SK-N-SH (cell line): Measurements from ENCODE around the gene CCNT1. TPM values are rescaled to one million over a fixed set of nuclear protein-coding genes. Genes with fewer than 3 reads are reported as not detected.
"Not testable (repeated sequence)": the region's sequence is repeated elsewhere in the genome, so short reads cannot be mapped to it uniquely, and the experiment has no call there.

ENCODE experiments used
- CTCF ChIA-PET: fragments of 300-600, 350-600 bp; formaldehyde crosslinking; extraction: SDS; loops from one replicate; lab custom pipeline; 2021; lab: Yijun Ruan, JAX
- POLR2A ChIA-PET: fragments of 350-600 bp; sonication (Branson Sonifier 250); formaldehyde crosslinking; extraction: SDS; loops from one replicate; lab custom pipeline; 2020; ENCODE audit warnings: antibody characterized with exemption, inconsistent platforms; lab: Yijun Ruan, JAX
- DNase-seq: peaks from one replicate; pipeline ENCODE4 v3.0.0; 2012
- H2AFZ ChIP-seq: fragments of 200-600 bp; sonication (generic); 2 replicates; pipeline ENCODE4 v1.8.1; 2016; ENCODE audit warnings: antibody characterized with exemption, mild to moderate bottlenecking, low read depth
- H3F3A ChIP-seq: fragments of 200-600 bp; sonication (generic); replicated peaks from 2 replicates; pipeline ENCODE3; 2016; ENCODE audit warnings: antibody characterized with exemption, mild to moderate bottlenecking; ENCODE audit not compliant: insufficient read depth
- H3K27ac ChIP-seq, 2 experiments: fragments of 200-500 bp in 1 of 2; fragments of 200-600 bp in 1 of 2; sonication (Bioruptor generic) in 1 of 2; sonication (generic), shearing (Covaris generic) in 1 of 2; 2 replicates each; pipeline versions ENCODE4 v1.5.1 to v1.6.1; 2014 to 2016; ENCODE audit warnings: low read depth in 2 of 2, inconsistent platforms in 1 of 2, low read length in 1 of 2, mild to moderate bottlenecking in 1 of 2, mixed read lengths in 1 of 2
- H3K27me3 ChIP-seq: fragments of 200-600 bp; sonication (generic), shearing (Covaris generic); 2 replicates; pipeline ENCODE4 v1.6.1; 2016; ENCODE audit warnings: mixed run types; ENCODE audit not compliant: insufficient read depth
- H3K36me3 ChIP-seq, 2 experiments: fragments of 200-500 bp in 1 of 2; fragments of 200-600 bp in 1 of 2; sonication (Bioruptor generic) in 1 of 2; sonication (generic) in 1 of 2; replicated peaks in 1 of 2; 2 replicates each; pipeline versions ENCODE3 to v1.5.1; 2014 to 2016; ENCODE audit warnings: low read length in 1 of 2, mild to moderate bottlenecking in 1 of 2; ENCODE audit not compliant: insufficient read depth in 2 of 2, control insufficient read depth in 1 of 2
- H3K4me1 ChIP-seq, 2 experiments: fragments of 200-500 bp in 1 of 2; fragments of 200-600 bp in 1 of 2; sonication (Bioruptor generic) in 1 of 2; sonication (generic), shearing (Covaris generic) in 1 of 2; 2 replicates each; pipeline versions ENCODE4 v1.5.1 to v1.6.1; 2014 to 2016; ENCODE audit warnings: low read depth in 1 of 2, low read length in 1 of 2, mixed run types in 1 of 2; ENCODE audit not compliant: insufficient read depth in 2 of 2, control insufficient read depth in 1 of 2
- H3K4me2 ChIP-seq: fragments of 200-600 bp; sonication (generic), shearing (Covaris generic); 2 replicates; pipeline ENCODE4 v1.6.1; 2017; ENCODE audit warnings: mixed run types
- H3K4me3 ChIP-seq, 2 experiments: fragments of 200-500 bp in 1 of 2; fragments of 200-600 bp in 1 of 2; sonication (Bioruptor generic) in 1 of 2; sonication (generic), shearing (Covaris generic) in 1 of 2; 2 replicates each; pipeline versions ENCODE4 v1.5.1 to v1.8.1; 2014 to 2016; ENCODE audit warnings: low read depth in 2 of 2, inconsistent platforms in 1 of 2, low read length in 1 of 2, mild to moderate bottlenecking in 1 of 2, mixed read lengths in 1 of 2, moderate library complexity in 1 of 2
- H3K79me2 ChIP-seq: fragments of 200-600 bp; sonication (generic); 2 replicates; pipeline ENCODE4 v1.8.1; 2017; ENCODE audit warnings: mild to moderate bottlenecking; ENCODE audit not compliant: insufficient read depth
- H3K9ac ChIP-seq: fragments of 200-600 bp; sonication (generic); 2 replicates; pipeline ENCODE4 v1.6.1; 2017; ENCODE audit warnings: mixed run types
- H3K9me2 ChIP-seq: fragments of 200-600 bp; sonication (generic); 2 replicates; pipeline ENCODE4 v1.6.1; 2017; ENCODE audit warnings: mixed run types
- H3K9me3 ChIP-seq: fragments of 200-600 bp; sonication (generic); 2 replicates; pipeline ENCODE4 v1.6.1; 2017; ENCODE audit warnings: mixed run types, mild to moderate bottlenecking, moderate library complexity
- H4K20me1 ChIP-seq: fragments of 200-600 bp; sonication (generic); 2 replicates; pipeline ENCODE4 v1.6.1; 2017; ENCODE audit warnings: mild to moderate bottlenecking, mixed run types; ENCODE audit not compliant: insufficient read depth
- MXI1 ChIP-seq: IDR thresholded peaks from 2 replicates; pipeline ENCODE4 v1.6.1; 2012; ENCODE audit warnings: mild to moderate bottlenecking, low read depth, low read length, improper control_type of control experiment
- NFIC ChIP-seq: IDR thresholded peaks from 2 replicates; pipeline ENCODE4 v1.4.0; 2012; ENCODE audit warnings: borderline replicate concordance
- POLR2AphosphoS5 ChIP-seq: IDR thresholded peaks from 2 replicates; pipeline ENCODE4 v1.6.1; 2012; ENCODE audit warnings: low read depth, low read length
- RXRA ChIP-seq: IDR thresholded peaks from 2 replicates; pipeline ENCODE4 v1.4.0; 2012; ENCODE audit warnings: low read depth, mild to moderate bottlenecking, borderline replicate concordance
- TAF1 ChIP-seq: IDR thresholded peaks from 2 replicates; pipeline ENCODE4 v1.6.1; 2012; ENCODE audit warnings: low read depth, mild to moderate bottlenecking, low read length, moderate library complexity, borderline replicate concordance
- TEAD4 ChIP-seq: IDR thresholded peaks from 2 replicates; pipeline ENCODE4 v1.4.0; 2012; ENCODE audit warnings: mild to moderate bottlenecking, borderline replicate concordance; ENCODE audit not compliant: insufficient read depth
- YY1 ChIP-seq: IDR thresholded peaks from 2 replicates; pipeline ENCODE4 v1.4.0; 2012; ENCODE audit warnings: low read depth, mild to moderate bottlenecking
- WGBS: methylation state at CpG from one replicate; pipeline ENCODE4 v1.1.6; 2017; ENCODE audit warnings: low lambda C conversion rate; 5-methylcytosine and 5-hydroxymethylcytosine counted together
- polyA plus RNA-seq, 3 experiments: library from polyadenylated mRNA; depleted of rRNA; stranded (reverse); fragments of >200 nt; gene quantifications; 2 replicates each; pipeline ENCODE4 v1.2.3, GENCODE V29; 2012
- TF ChIP-seq, protein P1 (sequence below): fragments of 200-600 bp; sonication (generic); IDR thresholded peaks from 2 replicates; pipeline ENCODE4 v1.6.1; 2017; ENCODE audit warnings: antibody characterized with exemption, mild to moderate bottlenecking, moderate library complexity
- TF ChIP-seq, protein P2 (sequence below): IDR thresholded peaks from 2 replicates; pipeline ENCODE4 v1.4.0; 2012; ENCODE audit warnings: low read depth, borderline replicate concordance
- TF ChIP-seq, protein P3 (sequence below): IDR thresholded peaks from 2 replicates; pipeline ENCODE4 v1.4.0; 2012; ENCODE audit warnings: low read depth, borderline replicate concordance
- TF ChIP-seq, protein P4 (sequence below): IDR thresholded peaks from 2 replicates; pipeline ENCODE4 v1.4.0; 2012; ENCODE audit warnings: low read depth

CCNT1 gene
- polyA plus RNA-seq, 1 of the 3 experiments (the other 2 are of a cell fraction): 7.2 TPM

DNA sequence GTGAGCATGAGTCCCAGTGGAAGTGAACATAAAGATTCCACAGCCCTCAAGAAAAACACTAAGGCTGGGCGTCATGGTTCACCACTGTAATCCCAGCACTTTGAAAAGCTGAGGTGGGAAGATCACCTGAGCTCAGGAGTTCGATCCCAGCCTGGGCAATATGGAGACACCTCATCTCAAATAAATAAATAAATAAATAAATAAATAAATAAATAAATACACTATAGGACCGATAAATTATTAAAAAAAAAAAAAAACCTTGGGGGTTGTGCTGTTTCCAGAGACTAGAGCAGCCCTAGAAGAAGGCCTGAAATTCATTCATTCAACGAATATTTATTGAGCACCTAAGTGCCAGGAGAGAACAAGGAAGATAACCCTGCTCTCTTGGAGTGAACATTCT, 33.0 kb downstream of the CCNT1 start (continued):
- TF ChIP-seq, protein P1, sequence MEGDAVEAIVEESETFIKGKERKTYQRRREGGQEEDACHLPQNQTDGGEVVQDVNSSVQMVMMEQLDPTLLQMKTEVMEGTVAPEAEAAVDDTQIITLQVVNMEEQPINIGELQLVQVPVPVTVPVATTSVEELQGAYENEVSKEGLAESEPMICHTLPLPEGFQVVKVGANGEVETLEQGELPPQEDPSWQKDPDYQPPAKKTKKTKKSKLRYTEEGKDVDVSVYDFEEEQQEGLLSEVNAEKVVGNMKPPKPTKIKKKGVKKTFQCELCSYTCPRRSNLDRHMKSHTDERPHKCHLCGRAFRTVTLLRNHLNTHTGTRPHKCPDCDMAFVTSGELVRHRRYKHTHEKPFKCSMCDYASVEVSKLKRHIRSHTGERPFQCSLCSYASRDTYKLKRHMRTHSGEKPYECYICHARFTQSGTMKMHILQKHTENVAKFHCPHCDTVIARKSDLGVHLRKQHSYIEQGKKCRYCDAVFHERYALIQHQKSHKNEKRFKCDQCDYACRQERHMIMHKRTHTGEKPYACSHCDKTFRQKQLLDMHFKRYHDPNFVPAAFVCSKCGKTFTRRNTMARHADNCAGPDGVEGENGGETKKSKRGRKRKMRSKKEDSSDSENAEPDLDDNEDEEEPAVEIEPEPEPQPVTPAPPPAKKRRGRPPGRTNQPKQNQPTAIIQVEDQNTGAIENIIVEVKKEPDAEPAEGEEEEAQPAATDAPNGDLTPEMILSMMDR: no peak
- TF ChIP-seq NFIC (no peak), TEAD4 (no peak), RXRA (no peak), POLR2AphosphoS5 (no peak)
- TF ChIP-seq, protein P2, sequence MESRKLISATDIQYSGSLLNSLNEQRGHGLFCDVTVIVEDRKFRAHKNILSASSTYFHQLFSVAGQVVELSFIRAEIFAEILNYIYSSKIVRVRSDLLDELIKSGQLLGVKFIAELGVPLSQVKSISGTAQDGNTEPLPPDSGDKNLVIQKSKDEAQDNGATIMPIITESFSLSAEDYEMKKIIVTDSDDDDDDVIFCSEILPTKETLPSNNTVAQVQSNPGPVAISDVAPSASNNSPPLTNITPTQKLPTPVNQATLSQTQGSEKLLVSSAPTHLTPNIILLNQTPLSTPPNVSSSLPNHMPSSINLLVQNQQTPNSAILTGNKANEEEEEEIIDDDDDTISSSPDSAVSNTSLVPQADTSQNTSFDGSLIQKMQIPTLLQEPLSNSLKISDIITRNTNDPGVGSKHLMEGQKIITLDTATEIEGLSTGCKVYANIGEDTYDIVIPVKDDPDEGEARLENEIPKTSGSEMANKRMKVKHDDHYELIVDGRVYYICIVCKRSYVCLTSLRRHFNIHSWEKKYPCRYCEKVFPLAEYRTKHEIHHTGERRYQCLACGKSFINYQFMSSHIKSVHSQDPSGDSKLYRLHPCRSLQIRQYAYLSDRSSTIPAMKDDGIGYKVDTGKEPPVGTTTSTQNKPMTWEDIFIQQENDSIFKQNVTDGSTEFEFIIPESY: no peak
- TF ChIP-seq, protein P3, sequence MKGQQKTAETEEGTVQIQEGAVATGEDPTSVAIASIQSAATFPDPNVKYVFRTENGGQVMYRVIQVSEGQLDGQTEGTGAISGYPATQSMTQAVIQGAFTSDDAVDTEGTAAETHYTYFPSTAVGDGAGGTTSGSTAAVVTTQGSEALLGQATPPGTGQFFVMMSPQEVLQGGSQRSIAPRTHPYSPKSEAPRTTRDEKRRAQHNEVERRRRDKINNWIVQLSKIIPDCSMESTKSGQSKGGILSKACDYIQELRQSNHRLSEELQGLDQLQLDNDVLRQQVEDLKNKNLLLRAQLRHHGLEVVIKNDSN: no peak

DNA sequence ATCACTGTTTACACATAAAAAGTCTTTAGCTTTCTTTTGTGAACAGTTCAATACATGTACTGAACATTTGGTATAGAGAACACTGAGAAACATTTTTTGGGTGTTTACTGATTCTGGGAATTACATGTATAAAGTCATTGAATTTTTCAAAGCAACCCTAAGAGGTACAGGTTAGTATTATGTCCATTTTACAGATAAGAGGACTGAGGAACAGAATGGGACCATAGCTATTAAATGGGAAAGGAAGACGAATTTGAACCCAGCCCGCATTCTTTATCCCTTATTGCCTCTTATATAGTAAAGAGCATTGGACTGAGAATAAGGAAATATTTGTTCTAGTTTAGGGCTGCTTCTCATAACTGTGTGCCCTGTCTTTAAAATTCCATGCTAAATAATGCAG, 33.6 kb downstream of the CCNT1 start:
- POLR2A ChIA-PET: interaction anchor here (1.2 to 1.5 kb wide), 2 partner anchors 8 to 11 kb away, joined by 4 read pairs; no protein-coding TSS in a partner anchor
- CTCF ChIA-PET: interaction anchor here (0.6 to 2.4 kb wide), 6 partner anchors 8 to 131 kb away, joined by 3 to 6 read pairs (median 4); partner anchors contain the start of gene CCNT1
- H3K4me3 ChIP-seq: peak overlapping the region; percentile 89 to 100

DNA sequence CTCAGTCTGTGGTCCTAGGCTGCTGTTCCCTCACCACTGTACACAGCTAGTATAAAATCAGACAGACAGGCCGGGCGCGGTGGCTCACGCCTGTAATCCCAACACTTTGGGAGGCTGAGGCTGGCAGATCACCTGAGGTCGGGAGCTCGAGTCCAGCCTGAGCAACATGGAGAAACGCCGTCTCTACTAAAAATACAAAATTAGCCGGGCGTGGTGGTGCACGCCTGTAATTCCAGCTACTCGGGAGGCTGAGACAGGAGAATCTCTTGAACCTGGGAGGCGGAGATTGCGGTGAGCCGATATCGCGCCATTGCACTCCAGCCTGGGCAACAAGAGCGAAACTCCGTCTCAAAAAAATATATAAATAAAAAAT, 34.0 kb downstream of the CCNT1 start:
- not testable (repeated sequence) for H3K9me2 ChIP-seq, H3F3A ChIP-seq, H3K9me3 ChIP-seq, H3K27me3 ChIP-seq, DNase-seq
- Histone ChIP-seq H3K27ac (0 out of 4 replicates have a peak overlapping the region, but pooled peaks of 1 of the 2 experiments have one; percentile 8), H3K4me3 (peak overlapping the region; percentile 89 to 100), H4K20me1 (peaks cover 20% of the 10 kb centered on the region), H3K9ac (peak overlapping the region; percentile 62; the same call in 1 of the 2 replicates), H3K4me1 (peaks cover 14 to 17% of the 10 kb centered on the region in 2 experiments; a peak in 3 of 4 replicates), H2AFZ (peak overlapping the region; percentile 100), H3K4me2 (peak overlapping the region; percentile 87), H3K79me2 (peaks cover 45% of the 10 kb centered on the region), H3K36me3 (peaks cover 23 to 26% of the 10 kb centered on the region in 2 experiments)
- ChIA-PET CTCF (interaction anchor here (0.6 to 2.4 kb wide), 5 partner anchors 9 to 132 kb away, joined by 3 to 6 read pairs (median 4); partner anchors contain the start of gene CCNT1), POLR2A (interaction anchor here (0.7 to 1.5 kb wide), 3 partner anchors 9 to 661 kb away, joined by 3 to 4 read pairs (median 4); no protein-coding TSS in a partner anchor)
- TF ChIP-seq, protein P4, sequence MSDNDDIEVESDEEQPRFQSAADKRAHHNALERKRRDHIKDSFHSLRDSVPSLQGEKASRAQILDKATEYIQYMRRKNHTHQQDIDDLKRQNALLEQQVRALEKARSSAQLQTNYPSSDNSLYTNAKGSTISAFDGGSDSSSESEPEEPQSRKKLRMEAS: 0 out of 2 replicates have a peak, but pooled peaks have one; percentile 2
- WGBS: 2% methylated on average over 18 of the region's 19 CpGs

More for the DNA sequence above, 33.6 kb downstream of the CCNT1 start:
- peak overlapping the region; percentile 87 for H3K4me2 ChIP-seq
- no peaks in the 10 kb centered on the region for H3K27me3 ChIP-seq
- H3K27ac ChIP-seq: 0 out of 4 replicates have a peak overlapping the region, but pooled peaks of 1 of the 2 experiments have one; percentile 8
- peaks cover 21 to 23% of the 10 kb centered on the region in 2 experiments for H3K36me3 ChIP-seq
- H3K4me1 ChIP-seq: peaks cover 14 to 17% of the 10 kb centered on the region in 2 experiments; a peak in 3 of 4 replicates
- WGBS: 76% methylated on average over 2 of the region's 2 CpGs
- no peaks in the 10 kb centered on the region for H3K9me2 ChIP-seq
- H3K9ac ChIP-seq: peak overlapping the region; percentile 62; the same call in 1 of the 2 replicates
- no peak for TF ChIP-seq TAF1
- TF ChIP-seq YY1: no peak
- no peak for TF ChIP-seq MXI1
- peaks cover 41% of the 10 kb centered on the region for H3K79me2 ChIP-seq
- H4K20me1 ChIP-seq: peaks cover 19% of the 10 kb centered on the region
- no peaks in the 10 kb centered on the region for H3K9me3 ChIP-seq
- peak overlapping the region; percentile 100 for H2AFZ ChIP-seq
- DNase-seq: no peak
- H3F3A ChIP-seq: peaks cover 7% of the 10 kb centered on the region
